Ureter (tissue), 1 donor: ENCODE data around the gene TTC28. TPM values are rescaled to one million over a fixed set of nuclear protein-coding genes. Genes with fewer than 3 reads are reported as not detected.

Experiments
- DNase-seq: peaks from one replicate; pipeline ENCODE4 v3.0.0-alpha.2; 2020; ENCODE audit warnings: low spot score
- total RNA-seq: library from RNA; stranded (reverse); gene quantifications from one replicate; pipeline ENCODE4 v1.2.4, GENCODE V29; 2023
- donor health status: DM: yes; HTN: yes; CAD: no.

The TTC28 gene
- total RNA-seq, 1 donor from 2014 or later, result 56.8 TPM

- DNase-seq, result no peak
Observed at GRCh38 chr22:27966168-27967064, 713.2 kb downstream of the TTC28 start.

DNA sequence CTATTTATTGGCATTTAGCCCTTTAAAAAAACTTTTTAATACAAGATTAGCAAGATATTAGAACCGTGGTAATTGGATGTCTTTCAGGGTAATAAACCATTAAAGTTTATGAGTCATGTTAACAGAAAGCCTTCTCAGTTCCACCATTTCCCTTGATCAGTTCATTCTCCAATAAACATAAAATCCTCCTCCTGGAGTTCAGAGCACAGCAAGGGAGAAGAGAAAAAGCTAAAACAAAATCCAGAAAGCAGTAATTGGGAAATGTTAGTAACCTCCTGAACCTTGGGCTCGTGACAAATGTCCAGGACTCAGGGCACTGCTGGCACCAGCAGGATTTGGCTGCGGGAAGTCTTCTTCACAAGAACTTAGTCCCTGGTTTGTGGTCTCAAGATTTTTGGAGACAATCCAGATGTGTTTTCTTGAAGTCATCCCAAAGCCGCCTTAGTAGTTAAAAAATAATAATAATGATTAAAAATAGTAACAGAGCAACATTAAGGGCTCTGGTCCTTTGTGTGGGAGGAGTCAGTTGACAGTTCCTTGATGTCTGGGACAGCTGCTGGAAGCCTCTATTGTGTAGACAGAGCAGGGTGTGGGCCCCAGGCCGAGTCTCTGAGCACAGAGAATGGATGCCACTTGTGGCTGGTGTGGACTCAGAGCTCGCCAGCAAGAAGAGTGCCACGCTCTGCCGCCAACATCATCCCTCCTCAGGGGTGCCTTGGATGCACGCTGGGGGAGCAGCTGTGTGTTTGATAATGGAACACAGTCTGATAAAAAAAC, 717.2 kb downstream of the TTC28 start:
- no peak for DNase-seq

DNA sequence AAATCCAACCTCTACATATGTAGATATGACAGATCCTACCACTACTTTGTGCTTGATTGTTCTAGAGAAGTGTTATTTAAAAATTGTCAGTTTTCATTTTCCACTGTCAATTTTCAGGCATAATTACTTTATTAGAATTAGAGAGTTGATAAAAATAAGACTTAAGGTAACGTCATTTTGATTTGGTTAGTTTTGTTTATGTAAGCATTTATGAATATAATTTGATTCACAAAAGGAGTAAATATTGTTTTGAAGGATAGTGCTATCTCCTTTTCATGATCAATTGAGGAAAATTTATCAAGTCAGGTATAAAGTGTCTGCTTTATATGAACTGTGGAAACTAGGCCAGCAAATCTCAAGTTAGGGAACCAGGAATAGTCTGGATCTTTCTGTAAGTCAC, 718.0 kb downstream of the TTC28 start:
- no peak for DNase-seq

DNA sequence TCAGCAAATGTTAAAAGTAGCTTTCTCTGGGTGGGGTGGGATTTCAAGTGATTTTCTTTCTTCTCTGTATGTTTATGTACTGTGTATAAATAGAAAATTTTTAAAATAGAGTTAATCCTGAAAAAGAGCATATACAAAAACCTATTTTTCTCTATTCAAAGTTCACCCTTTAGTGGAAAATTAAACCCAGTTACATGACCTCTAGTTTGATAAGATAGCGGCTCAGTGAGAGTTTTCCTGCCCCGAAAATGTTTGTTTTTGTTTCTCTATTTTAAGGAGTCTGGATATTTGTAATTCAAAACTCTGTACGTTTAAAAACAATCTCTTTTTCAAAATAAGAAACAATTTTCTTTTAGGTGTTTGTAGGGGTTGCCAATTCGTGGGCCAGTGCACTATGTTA, 718.5 kb downstream of the TTC28 start:
- no peak for DNase-seq

GRCh38 chr22:27959335-27960090, 720.1 kb downstream of the TTC28 start:
- DNase-seq, result no peak

DNA sequence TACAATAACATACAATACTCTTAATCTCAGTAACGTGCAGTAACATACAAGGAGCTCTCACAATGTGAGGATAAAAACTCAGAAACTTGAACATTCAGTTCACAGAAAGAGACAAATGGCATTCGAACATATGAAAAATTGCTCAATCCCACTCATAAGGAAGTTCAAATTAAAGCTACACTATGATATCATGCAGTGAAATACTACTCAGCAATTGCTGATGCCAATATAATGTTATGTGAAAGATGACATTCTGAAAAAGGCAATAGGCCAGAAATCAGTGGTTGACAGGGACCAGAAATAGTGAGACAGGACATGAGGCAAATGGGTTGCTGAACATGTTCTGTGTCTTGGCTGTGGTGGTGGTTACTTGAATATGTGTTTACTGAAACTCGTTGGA, 726.9 kb downstream of the TTC28 start:
- no peak for DNase-seq

- no peak for DNase-seq
Observed at GRCh38 chr22:27952091-27952490, 727.5 kb downstream of the TTC28 start.

- no peak for DNase-seq
Observed at GRCh38 chr22:27949421-27949820, 730.2 kb downstream of the TTC28 start.

- DNase-seq, result no peak
Observed at GRCh38 chr22:27948569-27948968, 731.1 kb downstream of the TTC28 start.

DNA sequence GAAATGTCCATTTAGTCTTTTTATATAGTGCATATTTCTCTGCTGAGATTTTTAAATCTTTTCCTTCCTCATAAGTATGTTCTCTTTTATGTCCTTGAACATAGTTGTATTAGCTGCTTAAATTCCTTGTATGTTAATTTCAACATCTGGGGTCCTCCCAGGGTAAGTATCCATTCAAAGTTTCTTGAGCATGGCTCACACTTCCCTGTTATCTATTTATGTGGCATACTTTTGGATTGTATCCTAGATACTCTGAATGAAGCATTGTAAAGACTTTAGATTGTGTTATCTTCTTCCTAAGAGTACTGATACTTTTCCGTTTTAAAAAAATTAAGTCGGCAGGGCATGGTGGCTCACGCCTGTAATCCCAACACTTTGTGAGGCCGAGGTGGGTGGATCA, 732.2 kb downstream of the TTC28 start:
- DNase-seq, result no peak

GRCh38 chr22:27941143-27941542, 738.5 kb downstream of the TTC28 start:
- no peak for DNase-seq

GRCh38 chr22:27937453-27937852, 742.2 kb downstream of the TTC28 start:
- DNase-seq, result no peak

- no peak for DNase-seq
Observed at GRCh38 chr22:27935897-27936296, 743.7 kb downstream of the TTC28 start.

DNA sequence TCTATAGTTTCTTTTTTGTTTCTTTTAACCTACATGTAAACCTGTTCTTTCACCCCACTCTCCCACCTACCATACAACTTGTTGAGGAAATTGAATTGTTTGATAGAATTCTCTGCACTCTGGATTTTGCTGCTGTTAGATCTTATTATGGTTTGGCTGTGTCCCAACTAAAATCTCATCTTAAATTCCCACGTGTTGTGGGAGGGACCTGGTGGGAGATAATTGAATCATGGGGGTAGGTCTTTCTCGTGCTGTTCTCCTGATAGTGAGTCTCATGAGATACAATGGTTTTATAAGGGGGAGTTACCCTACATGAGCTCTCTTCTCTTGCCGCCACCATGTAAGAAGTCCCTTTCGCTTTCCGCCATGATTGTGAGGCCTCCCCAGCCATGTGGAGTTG, 745.6 kb downstream of the TTC28 start:
- DNase-seq, result no peak

- no peak for DNase-seq
Observed at GRCh38 chr22:27933186-27933983, 746.3 kb downstream of the TTC28 start.

- no peak for DNase-seq
Observed at GRCh38 chr22:27930331-27931060, 749.1 kb downstream of the TTC28 start.
